Thyroid gland (tissue), 4 donors: Measurements from ENCODE around the gene ADRA2B.

Source experiments
- CTCF ChIP-seq, 6 experiments: fragments of 200-600 bp in 3 of 6; fragments of 450-650 bp in 3 of 6; sonication (generic) in 3 of 6; IDR thresholded peaks; one replicate each; pipeline ENCODE4 v1.5.1; 2016 to 2019; ENCODE audit warnings: antibody characterized with exemption in 6 of 6, mild to moderate bottlenecking in 2 of 6, inconsistent platforms in 1 of 6, moderate library complexity in 1 of 6
- POLR2A ChIP-seq, 2 donors: fragments of 450-650 bp; IDR thresholded peaks; one replicate each; pipeline ENCODE4 v1.6.1; 2017; ENCODE audit warnings: antibody characterized with exemption in 2 of 2, mild to moderate bottlenecking in 2 of 2, moderate library complexity in 1 of 2

GRCh38 chr2:96109361-96109680 is 7.0 kb downstream of the ADRA2B start:
- TF ChIP-seq CTCF (IDR thresholded peaks at IDR 0.05) = no peak
- no peak for TF ChIP-seq POLR2A (IDR thresholded peaks at IDR 0.05)
